H9 (cell line): ENCODE data around the gene CCDC27. TPM values are rescaled to one million over a fixed set of nuclear protein-coding genes. Genes with fewer than 3 reads are reported as not detected.

ENCODE experiments used
- DNase-seq: peaks from one replicate; pipeline ENCODE4 v3.0.0-alpha.2; 2017
- H2AFZ ChIP-seq: one replicate; pipeline ENCODE4 v1.6.1; 2013; ENCODE audit warnings: mild to moderate bottlenecking, low read length, control low read depth, moderate library complexity
- H2AK5ac ChIP-seq: 2 replicates; pipeline ENCODE4 v1.6.1; 2013; ENCODE audit warnings: low read length, control low read depth, mixed read lengths; ENCODE audit not compliant: insufficient read length
- H2BK120ac ChIP-seq: one replicate; pipeline ENCODE4 v1.6.1; 2013; ENCODE audit warnings: low read depth, mild to moderate bottlenecking, low read length, control low read depth, inconsistent platforms; ENCODE audit not compliant: poor library complexity, severe bottlenecking
- H2BK12ac ChIP-seq: 2 replicates; pipeline ENCODE4 v1.6.1; 2013; ENCODE audit warnings: low read length, control low read depth, mixed read lengths, low read depth; ENCODE audit not compliant: insufficient read length
- H2BK15ac ChIP-seq: 2 replicates; pipeline ENCODE4 v1.6.1; 2013; ENCODE audit warnings: low read depth, low read length, control low read depth
- H2BK20ac ChIP-seq: one replicate; pipeline ENCODE4 v1.6.1; 2013; ENCODE audit warnings: low read depth, mild to moderate bottlenecking, low read length, control low read depth, inconsistent platforms; ENCODE audit not compliant: poor library complexity, severe bottlenecking
- H2BK5ac ChIP-seq: 2 replicates; pipeline ENCODE4 v1.6.1; 2013; ENCODE audit warnings: low read length, control low read depth, mixed read lengths; ENCODE audit not compliant: insufficient read length
- H3K14ac ChIP-seq: 2 replicates; pipeline ENCODE4 v1.6.1; 2013; ENCODE audit warnings: low read length, control low read depth; ENCODE audit not compliant: insufficient read depth
- H3K18ac ChIP-seq: 2 replicates; pipeline ENCODE4 v1.6.1; 2013; ENCODE audit warnings: low read depth, mild to moderate bottlenecking, mixed read lengths, low read length, control low read depth; ENCODE audit not compliant: insufficient read length
- H3K23ac ChIP-seq: 2 replicates; pipeline ENCODE4 v1.6.1; 2013; ENCODE audit warnings: low read length, control low read depth, mixed read lengths, low read depth; ENCODE audit not compliant: insufficient read length
- H3K23me2 ChIP-seq: 2 replicates; pipeline ENCODE4 v1.6.1; 2013; ENCODE audit warnings: low read depth, mild to moderate bottlenecking, mixed read lengths, low read length, control low read depth; ENCODE audit not compliant: insufficient read length, poor library complexity, severe bottlenecking
- H3K27ac ChIP-seq: 2 replicates; pipeline ENCODE4 v1.5.1; 2013; ENCODE audit warnings: low read length, control low read depth, mixed read lengths, low read depth; ENCODE audit not compliant: insufficient read length
- H3K27me3 ChIP-seq: 2 replicates; pipeline ENCODE4 v1.6.1; 2013; ENCODE audit warnings: low read length, control low read depth, inconsistent platforms; ENCODE audit not compliant: insufficient read depth
- H3K4ac ChIP-seq: 2 replicates; pipeline ENCODE4 v1.6.1; 2013; ENCODE audit warnings: low read depth, mild to moderate bottlenecking, control low read depth, inconsistent platforms, low read length, moderate library complexity
- H3K4me1 ChIP-seq: 2 replicates; pipeline ENCODE4 v1.6.1; 2013; ENCODE audit warnings: low read length, control low read depth, inconsistent platforms; ENCODE audit not compliant: insufficient read depth
- H3K4me2 ChIP-seq: 2 replicates; pipeline ENCODE4 v1.6.1; 2013; ENCODE audit warnings: low read length, control low read depth, mixed read lengths; ENCODE audit not compliant: insufficient read length, insufficient read depth
- H3K56ac ChIP-seq: 2 replicates; pipeline ENCODE4 v1.6.1; 2013; ENCODE audit warnings: low read depth, mild to moderate bottlenecking, mixed read lengths, low read length, control low read depth; ENCODE audit not compliant: insufficient read length
- H3K79me1 ChIP-seq: 2 replicates; pipeline ENCODE4 v1.6.1; 2013; ENCODE audit warnings: low read depth, mild to moderate bottlenecking, moderate library complexity, low read length, control low read depth, inconsistent platforms; ENCODE audit not compliant: insufficient read depth, poor library complexity, severe bottlenecking
- H3K79me2 ChIP-seq: 2 replicates; pipeline ENCODE4 v1.6.1; 2013; ENCODE audit warnings: low read length, control low read depth, inconsistent platforms; ENCODE audit not compliant: insufficient read depth
- H3K9ac ChIP-seq: 2 replicates; pipeline ENCODE4 v1.6.1; 2013; ENCODE audit warnings: low read length, control low read depth, mixed read lengths; ENCODE audit not compliant: insufficient read length; ENCODE audit errors: extremely low read depth
- H3K9me3 ChIP-seq: one replicate; pipeline ENCODE4 v1.6.1; 2013; ENCODE audit warnings: low read depth, low read length, inconsistent platforms; ENCODE audit not compliant: control insufficient read depth
- H3T11ph ChIP-seq: one replicate; pipeline ENCODE4 v1.6.1; 2013; ENCODE audit warnings: mild to moderate bottlenecking, low read length, control low read depth, inconsistent platforms
- H4K20me1 ChIP-seq: one replicate; pipeline ENCODE4 v1.6.1; 2013; ENCODE audit not compliant: control insufficient read depth, insufficient read length, insufficient read depth
- H4K5ac ChIP-seq: 2 replicates; pipeline ENCODE4 v1.6.1; 2013; ENCODE audit warnings: low read depth, mild to moderate bottlenecking, mixed read lengths, low read length, control low read depth; ENCODE audit not compliant: insufficient read length
- H4K8ac ChIP-seq: replicated peaks from 2 replicates; pipeline ENCODE4 v1.6.1; 2013; ENCODE audit warnings: low read length, control low read depth, mixed read lengths, low read depth; ENCODE audit not compliant: insufficient read length
- H4K91ac ChIP-seq: 2 replicates; pipeline ENCODE4 v1.6.1; 2013; ENCODE audit warnings: low read depth, mild to moderate bottlenecking, moderate library complexity, mixed read lengths, low read length, control low read depth; ENCODE audit not compliant: insufficient read length
- H3K27ac Mint-ChIP-seq, 3 experiments: 2 replicates in 2 of 3; 3 replicates in 1 of 3; pipeline ENCODE4 v1.8.0; 2020 to 2021; ENCODE audit warnings: mixed read lengths in 3 of 3, mild to moderate bottlenecking in 1 of 3, moderate library complexity in 1 of 3
- H3K27me3 Mint-ChIP-seq: 2 replicates; pipeline ENCODE4 v1.8.0; 2021; ENCODE audit warnings: low read depth, mild to moderate bottlenecking, moderate library complexity, mixed read lengths
- H3K36me3 Mint-ChIP-seq, 3 experiments: 2 replicates in 2 of 3; 3 replicates in 1 of 3; pipeline ENCODE4 v1.8.0; 2020 to 2021; ENCODE audit warnings: low read depth in 3 of 3, mixed read lengths in 3 of 3; ENCODE audit not compliant: insufficient read depth in 1 of 3
- H3K4me1 Mint-ChIP-seq, 2 experiments: 2 replicates each; pipeline ENCODE4 v1.8.0; 2020; ENCODE audit warnings: mixed read lengths in 2 of 2
- H3K4me3 Mint-ChIP-seq, 2 experiments: 2 replicates in 1 of 2; 3 replicates in 1 of 2; pipeline ENCODE4 v1.8.0; 2020 to 2021; ENCODE audit warnings: mild to moderate bottlenecking in 2 of 2, mixed read lengths in 2 of 2, moderate library complexity in 1 of 2
- H3K9me3 Mint-ChIP-seq, 2 experiments: 2 replicates in 1 of 2; 3 replicates in 1 of 2; pipeline ENCODE4 v1.8.0; 2020; ENCODE audit warnings: mild to moderate bottlenecking in 2 of 2, mixed read lengths in 2 of 2, moderate library complexity in 1 of 2
- CTCF ChIP-seq: fragments of 200-600 bp; sonication (generic); conservative IDR thresholded peaks from 3 replicates; pipeline ENCODE4 v1.8.0; 2021; ENCODE audit warnings: antibody characterized with exemption, mild to moderate bottlenecking
- WGBS: extraction: QIAGEN DNeasy Blood & Tissue Kit; methylation state at CpG from one replicate; pipeline ENCODE4 v1.1.7; 2013; ENCODE audit warnings: missing lambda C conversion rate, low lambda C conversion rate, mixed read lengths; ENCODE audit not compliant: insufficient read length; ENCODE audit errors: extremely low coverage; 5-methylcytosine and 5-hydroxymethylcytosine counted together
- total RNA-seq: library from RNA; stranded (reverse); gene quantifications from 2 replicates; pipeline ENCODE4 v1.2.1, GENCODE V29; 2021

The CCDC27 gene
- total RNA-seq, 1 experiment from 2014 or later: not detected

GRCh38 chr1:3718764-3719163 lies 33.5 kb upstream of the CCDC27 start:
- no peak overlapping the region for H2BK20ac ChIP-seq
- H4K5ac ChIP-seq: no peak overlapping the region
- H3K56ac ChIP-seq: no peak overlapping the region
- no peak overlapping the region for H2BK120ac ChIP-seq
- H3K4ac ChIP-seq: no peak overlapping the region
- H4K20me1 ChIP-seq: no peaks in the 10 kb centered on the region
- no peaks in the 10 kb centered on the region for H3K79me1 ChIP-seq
- no peak for TF ChIP-seq CTCF
- no peak overlapping the region for H3K27ac ChIP-seq
- no peak overlapping the region for H3K4me2 ChIP-seq
- Mint-ChIP-seq H3K36me3 (no peaks in the 10 kb centered on the region), H3K9me3 (no peaks in the 10 kb centered on the region), H3K27ac (no peak overlapping the region), H3K4me1 (peaks cover 2 to 16% of the 10 kb centered on the region in 2 experiments; a peak in 3 of 4 replicates), H3K4me3 (no peak overlapping the region), H3K27me3 (peaks cover 18% of the 10 kb centered on the region)
- H2AK5ac ChIP-seq: no peak overlapping the region
- H3K4me1 ChIP-seq: no peaks in the 10 kb centered on the region; the same call in 1 of the 2 replicates
- no CpG with 5 or more reads among the region's 14 CpGs for WGBS
- no peak overlapping the region for H2AFZ ChIP-seq
- H3K79me2 ChIP-seq: no peaks in the 10 kb centered on the region
- DNase-seq: no peak
- no peak overlapping the region for H3T11ph ChIP-seq
- H4K91ac ChIP-seq: no peak overlapping the region
- H3K23ac ChIP-seq: no peak overlapping the region
- H3K14ac ChIP-seq: no peak overlapping the region
- H3K27me3 ChIP-seq: no peaks in the 10 kb centered on the region
- H2BK12ac ChIP-seq: no peak overlapping the region
- no peak overlapping the region for H3K18ac ChIP-seq
- no peak overlapping the region for H2BK5ac ChIP-seq
- no peaks in the 10 kb centered on the region for H3K9me3 ChIP-seq
- no peaks in the 10 kb centered on the region for H3K23me2 ChIP-seq
- no peak overlapping the region for H2BK15ac ChIP-seq
- H3K9ac ChIP-seq: no peak overlapping the region
- no peak overlapping the region for H4K8ac ChIP-seq
